ENCODE data around the gene SSU72.

The SSU72 gene

DNA sequence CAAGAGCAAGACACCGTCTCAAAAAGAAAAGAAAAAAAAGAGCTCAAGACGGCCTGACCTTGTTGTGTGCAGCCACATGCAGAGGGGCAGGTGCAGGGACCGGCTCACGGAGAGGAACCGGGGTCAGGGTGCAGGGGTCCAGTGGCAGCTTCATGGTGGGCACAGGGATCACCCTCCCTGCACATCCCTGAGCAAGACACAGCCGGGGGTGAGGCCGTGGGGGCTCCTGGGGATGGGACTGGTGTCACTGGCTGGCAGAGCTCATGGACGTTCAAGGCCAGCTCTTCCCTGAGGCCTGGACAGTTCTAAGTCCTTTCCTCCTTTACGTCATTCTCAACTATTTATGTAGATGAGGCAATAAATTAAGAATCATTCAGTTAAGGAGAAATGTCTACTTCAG, 27.7 kb downstream of the SSU72 start:
- Histone ChIP-seq H3K9me3 (ENCODE audit: control insufficient read depth, low read length) (no peaks in the 10 kb centered on the region), H3K27ac (ENCODE audit: low read depth, low read length, severe bottlenecking) (no peak overlapping the region), H3K4me1 (ENCODE audit: control insufficient read depth, insufficient read depth, low read length, poor library complexity, severe bottlenecking) (peaks cover 2% of the 10 kb centered on the region), H3K4me3 (ENCODE audit: extremely low read depth, insufficient read depth, low read length, poor library complexity, severe bottlenecking) (no peak overlapping the region), H3K36me3 (ENCODE audit: control insufficient read depth, insufficient read depth, low read length) (peaks cover 62% of the 10 kb centered on the region)
- WGBS, 2 experiments (ENCODE audit: insufficient coverage in 2 of 2) = 97 to 98% methylated on average over 7 of the region's 9 CpGs

DNA sequence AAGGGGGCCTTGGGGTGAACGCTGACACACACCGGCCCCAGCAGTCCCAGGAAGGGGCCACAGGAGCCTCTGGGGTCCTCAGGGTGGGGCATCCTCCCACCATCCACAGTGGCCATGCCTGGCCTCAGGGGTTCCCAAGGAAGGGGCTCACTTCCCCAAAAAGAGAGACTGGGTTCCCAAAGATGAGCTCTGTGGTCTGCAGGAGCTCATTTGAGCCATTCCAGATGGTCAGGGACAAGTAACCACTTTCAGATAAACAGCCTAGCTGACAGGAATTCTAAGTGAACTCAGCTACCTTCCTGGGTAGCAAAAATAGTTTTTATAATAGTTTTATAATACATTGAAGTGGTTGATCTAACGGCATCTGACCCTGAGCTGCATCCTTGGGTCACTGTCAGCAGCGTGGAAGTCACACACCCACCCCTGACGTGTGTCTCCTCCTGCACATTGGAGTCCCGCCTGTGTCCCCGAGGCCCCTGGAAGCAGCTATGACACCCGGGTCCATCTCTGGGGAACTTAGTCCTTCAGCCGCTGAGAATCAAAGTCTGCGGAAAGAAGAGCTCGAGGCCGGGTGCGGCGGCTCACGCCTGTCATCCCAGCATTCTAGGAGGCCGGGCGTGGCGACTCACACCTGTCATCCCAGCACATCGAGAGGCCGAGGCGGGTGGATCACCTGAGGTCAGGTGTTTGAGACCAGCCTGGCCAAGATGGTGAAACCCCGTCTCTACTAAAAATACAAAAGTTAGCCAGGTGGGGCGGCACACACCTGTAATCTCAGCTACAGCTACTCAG, 28.5 kb downstream of the SSU72 start:
- 94% methylated on average over 23 of the region's 23 CpGs for WGBS, 2 experiments (ENCODE audit: insufficient coverage in 2 of 2)
- no peaks in the 10 kb centered on the region for H3K4me1 ChIP-seq (ENCODE audit: control insufficient read depth, insufficient read depth, low read length, poor library complexity, severe bottlenecking)
- no peaks in the 10 kb centered on the region for H3K9me3 ChIP-seq (ENCODE audit: control insufficient read depth, low read length)
- peaks cover 68% of the 10 kb centered on the region for H3K36me3 ChIP-seq (ENCODE audit: control insufficient read depth, insufficient read depth, low read length)
- H3K4me3 ChIP-seq (ENCODE audit: extremely low read depth, insufficient read depth, low read length, poor library complexity, severe bottlenecking) = no peak overlapping the region
- no peak overlapping the region for H3K27ac ChIP-seq (ENCODE audit: low read depth, low read length, severe bottlenecking)

DNA sequence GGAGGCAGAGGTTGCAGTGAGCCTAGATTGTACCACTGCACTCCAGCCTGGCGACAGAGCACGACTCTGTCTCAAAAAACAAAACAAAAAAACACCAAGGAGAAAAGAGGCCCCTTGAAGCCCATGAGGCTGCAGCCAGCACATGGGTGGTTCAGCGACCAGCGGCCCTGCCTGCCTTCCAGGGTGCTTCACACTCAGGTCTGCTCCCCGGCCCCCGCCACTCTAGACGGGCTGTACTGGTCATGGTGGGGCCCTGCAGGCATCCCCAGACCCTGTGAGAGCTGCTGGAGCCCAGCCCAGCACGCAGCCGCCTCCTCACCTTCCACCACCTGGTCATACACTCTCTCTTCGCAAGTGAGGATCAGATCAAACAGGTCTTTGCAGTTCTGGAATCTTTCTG, 30.1 kb downstream of the SSU72 start:
- Histone ChIP-seq H3K27ac (ENCODE audit: low read depth, low read length, severe bottlenecking) (no peak overlapping the region), H3K4me1 (ENCODE audit: control insufficient read depth, insufficient read depth, low read length, poor library complexity, severe bottlenecking) (peaks cover under 1% of the 10 kb centered on the region), H3K36me3 (ENCODE audit: control insufficient read depth, insufficient read depth, low read length) (peaks cover 71% of the 10 kb centered on the region), H3K9me3 (ENCODE audit: control insufficient read depth, low read length) (no peaks in the 10 kb centered on the region), H3K4me3 (ENCODE audit: extremely low read depth, insufficient read depth, low read length, poor library complexity, severe bottlenecking) (no peak overlapping the region)
- WGBS, 2 experiments (ENCODE audit: insufficient coverage in 2 of 2) = 98% methylated on average over 10 of the region's 10 CpGs

DNA sequence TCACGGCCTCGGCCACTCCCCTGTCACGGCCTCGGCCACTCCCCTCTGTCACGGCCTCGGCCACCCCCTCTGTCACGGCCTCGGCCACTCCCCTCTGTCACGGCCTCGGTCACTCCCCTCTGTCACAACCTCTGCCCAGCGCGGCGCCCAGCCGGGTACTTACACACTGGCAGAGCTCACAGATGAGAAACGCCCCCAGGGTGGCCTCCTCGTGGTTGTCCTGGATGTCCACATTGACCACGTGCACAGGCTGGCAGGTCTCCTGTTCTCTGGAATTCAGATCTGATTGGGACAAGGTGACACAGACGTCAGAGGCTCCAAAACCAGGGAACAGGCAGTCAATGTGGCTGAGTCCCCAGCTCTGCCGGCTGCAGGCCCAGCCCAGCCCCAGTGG, 31.0 kb downstream of the SSU72 start:
- H3K9me3 ChIP-seq (ENCODE audit: control insufficient read depth, low read length) = no peaks in the 10 kb centered on the region
- peaks cover 8% of the 10 kb centered on the region for H3K4me1 ChIP-seq (ENCODE audit: control insufficient read depth, insufficient read depth, low read length, poor library complexity, severe bottlenecking)
- H3K4me3 ChIP-seq (ENCODE audit: extremely low read depth, insufficient read depth, low read length, poor library complexity, severe bottlenecking) = no peak overlapping the region
- WGBS, 2 experiments (ENCODE audit: insufficient coverage in 2 of 2) = 92 to 93% methylated on average over 18 to 19 of the region's 19 CpGs
- H3K27ac ChIP-seq (ENCODE audit: low read depth, low read length, severe bottlenecking) = no peak overlapping the region
- peaks cover 66% of the 10 kb centered on the region for H3K36me3 ChIP-seq (ENCODE audit: control insufficient read depth, insufficient read depth, low read length)

DNA sequence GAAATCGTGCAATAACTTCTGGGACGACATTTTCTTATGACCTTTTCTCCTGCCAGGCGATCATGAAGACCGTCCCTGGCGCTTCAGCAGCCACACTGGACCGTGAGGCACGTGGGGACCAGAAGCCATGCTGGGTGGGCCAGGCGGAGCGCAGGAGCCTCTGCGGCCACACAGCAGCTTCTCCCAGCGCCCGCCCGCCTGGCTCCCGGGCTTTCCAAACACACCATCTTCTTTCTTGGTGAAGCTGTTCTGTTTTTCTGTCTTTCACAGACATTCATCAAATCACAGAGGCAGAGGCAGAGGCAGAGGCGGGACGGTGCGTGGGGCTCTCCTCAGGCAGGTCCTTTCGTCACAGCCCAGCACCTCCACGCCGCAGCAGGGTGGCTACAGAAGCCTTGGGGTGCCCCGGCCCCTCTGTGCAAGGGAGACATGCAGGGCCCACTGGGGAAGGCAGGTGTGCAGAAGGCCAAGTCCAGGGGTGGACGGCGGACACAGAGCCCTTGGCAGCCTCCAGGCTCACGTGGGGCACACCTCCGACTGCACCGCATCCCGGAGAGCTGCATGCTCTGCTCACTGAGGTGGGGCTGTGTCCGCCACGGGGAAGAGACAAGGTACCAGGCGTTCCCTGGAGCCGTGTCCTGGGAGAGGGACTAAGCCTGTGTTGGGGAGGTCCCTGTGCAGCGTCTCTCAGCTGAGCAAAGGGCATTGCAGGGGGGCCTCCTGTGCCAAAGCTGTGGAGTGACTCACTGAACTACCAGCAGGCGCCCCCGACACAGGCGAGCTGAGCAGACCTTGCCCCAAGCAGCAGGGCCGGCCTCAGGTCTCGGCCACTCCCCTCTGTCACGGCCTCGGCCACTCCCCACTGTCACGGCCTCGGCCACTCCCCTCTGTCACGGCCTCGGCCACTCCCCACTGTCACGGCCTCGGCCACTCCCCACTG, 31.6 kb downstream of the SSU72 start:
- Histone ChIP-seq H3K36me3 (ENCODE audit: control insufficient read depth, insufficient read depth, low read length) (peaks cover 65% of the 10 kb centered on the region), H3K27ac (ENCODE audit: low read depth, low read length, severe bottlenecking) (no peak overlapping the region), H3K9me3 (ENCODE audit: control insufficient read depth, low read length) (no peaks in the 10 kb centered on the region), H3K4me3 (ENCODE audit: extremely low read depth, insufficient read depth, low read length, poor library complexity, severe bottlenecking) (no peak overlapping the region), H3K4me1 (ENCODE audit: control insufficient read depth, insufficient read depth, low read length, poor library complexity, severe bottlenecking) (peaks cover 9% of the 10 kb centered on the region)
- WGBS, 2 experiments (ENCODE audit: insufficient coverage in 2 of 2) = 94% methylated on average over 43 to 45 of the region's 45 CpGs

DNA sequence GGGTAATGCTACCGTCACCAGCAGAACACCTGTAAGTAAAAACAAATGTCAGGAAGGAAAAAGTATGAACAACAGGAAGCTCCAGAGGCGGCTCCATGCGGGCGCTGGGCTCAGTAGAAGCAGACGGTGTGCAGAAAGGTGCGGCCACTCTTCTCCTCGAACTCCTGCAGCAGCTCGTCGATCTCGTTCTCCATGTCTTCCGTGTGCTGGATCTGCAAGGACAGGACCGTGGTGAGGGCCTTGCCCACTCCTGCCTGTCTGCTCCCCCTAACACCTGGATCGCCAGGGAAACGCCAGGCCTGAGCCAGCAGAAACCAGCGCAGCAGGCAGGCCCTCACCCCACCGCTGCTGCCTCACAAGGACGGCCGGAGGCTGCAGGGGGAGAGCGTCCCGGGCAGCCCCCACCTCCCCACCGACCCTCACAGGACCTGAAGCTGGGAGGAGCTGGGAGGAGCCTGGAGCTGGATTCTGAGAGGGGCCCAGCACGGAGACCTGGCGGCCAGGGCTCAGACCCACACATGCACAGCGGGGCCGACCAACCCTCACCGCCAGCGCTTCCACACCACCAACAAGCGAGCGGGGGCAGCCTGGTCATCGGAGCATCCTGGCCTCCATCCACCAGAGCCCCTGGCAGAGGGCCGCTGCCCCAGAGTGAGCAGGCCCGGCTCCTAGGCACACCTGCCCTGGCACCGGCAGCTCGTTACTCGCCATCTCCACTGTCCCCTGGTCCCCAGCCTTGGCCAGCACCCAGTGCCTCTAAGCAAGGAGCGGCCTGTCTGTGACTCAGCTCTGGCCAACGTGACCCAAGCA, 32.5 kb downstream of the SSU72 start:
- Histone ChIP-seq H3K36me3 (ENCODE audit: control insufficient read depth, insufficient read depth, low read length) (peaks cover 59% of the 10 kb centered on the region), H3K9me3 (ENCODE audit: control insufficient read depth, low read length) (no peaks in the 10 kb centered on the region), H3K27ac (ENCODE audit: low read depth, low read length, severe bottlenecking) (no peak overlapping the region), H3K4me3 (ENCODE audit: extremely low read depth, insufficient read depth, low read length, poor library complexity, severe bottlenecking) (no peak overlapping the region), H3K4me1 (ENCODE audit: control insufficient read depth, insufficient read depth, low read length, poor library complexity, severe bottlenecking) (peaks cover 9% of the 10 kb centered on the region)
- 97 to 98% methylated on average over 33 to 37 of the region's 37 CpGs for WGBS, 2 experiments (ENCODE audit: insufficient coverage in 2 of 2)

DNA sequence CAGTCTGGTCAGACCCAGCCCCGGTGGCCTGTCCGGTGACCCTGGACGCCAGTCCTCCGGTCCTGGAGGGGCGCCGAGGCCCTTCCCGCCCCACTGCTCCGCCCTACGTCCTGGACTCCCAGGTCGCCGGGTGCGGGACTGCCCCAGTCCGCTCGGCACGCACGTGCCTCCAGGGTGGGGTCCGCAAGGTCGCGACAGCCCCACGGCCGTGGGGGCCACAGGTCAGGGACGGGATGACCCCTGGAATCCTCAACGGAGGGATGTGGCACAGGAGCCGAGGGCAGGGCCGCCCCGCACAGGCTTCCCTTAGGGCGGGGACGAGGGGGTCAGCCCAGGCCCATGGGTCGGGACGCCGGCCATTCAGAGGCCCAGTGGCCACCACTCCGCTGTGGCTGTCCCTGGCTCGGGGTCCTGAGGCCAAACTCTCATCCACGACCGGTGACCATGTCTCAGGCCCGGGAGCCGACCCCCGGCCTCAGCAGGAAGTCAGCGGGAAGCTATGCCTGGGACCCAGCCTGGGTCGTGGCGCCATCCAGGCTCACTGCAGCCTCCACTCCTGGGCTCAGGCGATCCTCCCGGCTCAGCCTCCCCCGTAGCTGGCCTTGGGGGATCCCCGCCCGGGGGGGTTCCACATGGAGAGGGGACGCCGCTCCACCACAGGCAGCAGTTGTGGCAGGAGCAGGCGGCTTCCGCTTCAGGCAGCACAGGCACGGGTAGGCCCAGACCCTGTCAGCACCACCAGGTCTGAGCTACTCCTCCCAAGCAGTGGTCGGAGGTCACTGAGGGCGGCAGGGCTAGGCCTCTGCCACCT, 33.6 kb downstream of the SSU72 start:
- 61 to 67% methylated on average over 52 to 53 of the region's 53 CpGs for WGBS, 2 experiments (ENCODE audit: insufficient coverage in 2 of 2)
- H3K4me3 ChIP-seq (ENCODE audit: extremely low read depth, insufficient read depth, low read length, poor library complexity, severe bottlenecking) = peak overlapping the region; percentile 44
- peaks cover 48% of the 10 kb centered on the region for H3K36me3 ChIP-seq (ENCODE audit: control insufficient read depth, insufficient read depth, low read length)
- no peaks in the 10 kb centered on the region for H3K9me3 ChIP-seq (ENCODE audit: control insufficient read depth, low read length)
- H3K4me1 ChIP-seq (ENCODE audit: control insufficient read depth, insufficient read depth, low read length, poor library complexity, severe bottlenecking) = peaks cover 9% of the 10 kb centered on the region
- H3K27ac ChIP-seq (ENCODE audit: low read depth, low read length, severe bottlenecking) = no peak overlapping the region

GRCh38 chr1:1540090-1540817, 34.4 kb downstream of the SSU72 start, which contains the start of gene TMEM240:
TMEM240 (minus strand) TSS chr1:1540624; CDS start chr1:1540346, 278 bp downstream.
- 0 to 1% methylated on average over 24 to 51 of the region's 100 CpGs for WGBS, 2 experiments (ENCODE audit: insufficient coverage in 2 of 2)
- Histone ChIP-seq H3K9me3 (ENCODE audit: control insufficient read depth, low read length) (no peaks in the 10 kb centered on the region), H3K27ac (ENCODE audit: low read depth, low read length, severe bottlenecking) (no peak within 1 kb of the TSS), H3K4me3 (ENCODE audit: extremely low read depth, insufficient read depth, low read length, poor library complexity, severe bottlenecking) (peak within 1 kb of the TSS; percentile 44), H3K4me1 (ENCODE audit: control insufficient read depth, insufficient read depth, low read length, poor library complexity, severe bottlenecking) (peaks cover 9% of the 10 kb centered on the region), H3K36me3 (ENCODE audit: control insufficient read depth, insufficient read depth, low read length) (peaks cover 44% of the 10 kb centered on the region)

GRCh38 chr1:1539310-1540089, 35.2 kb downstream of the SSU72 start:
- Histone ChIP-seq H3K9me3 (ENCODE audit: control insufficient read depth, low read length) (no peaks in the 10 kb centered on the region), H3K27ac (ENCODE audit: low read depth, low read length, severe bottlenecking) (no peak overlapping the region), H3K4me3 (ENCODE audit: extremely low read depth, insufficient read depth, low read length, poor library complexity, severe bottlenecking) (peak overlapping the region; percentile 44), H3K36me3 (ENCODE audit: control insufficient read depth, insufficient read depth, low read length) (peaks cover 41% of the 10 kb centered on the region), H3K4me1 (ENCODE audit: control insufficient read depth, insufficient read depth, low read length, poor library complexity, severe bottlenecking) (peaks cover 9% of the 10 kb centered on the region)
- 17 to 21% methylated on average over 31 to 36 of the region's 66 CpGs for WGBS, 2 experiments (ENCODE audit: insufficient coverage in 2 of 2)
